Measurements from ENCODE around the gene ARPP19.

ARPP19 gene

GRCh38 chr15:52509500-52510245, 59.2 kb downstream of the ARPP19 start:
- DNase-seq, result no peak

DNA sequence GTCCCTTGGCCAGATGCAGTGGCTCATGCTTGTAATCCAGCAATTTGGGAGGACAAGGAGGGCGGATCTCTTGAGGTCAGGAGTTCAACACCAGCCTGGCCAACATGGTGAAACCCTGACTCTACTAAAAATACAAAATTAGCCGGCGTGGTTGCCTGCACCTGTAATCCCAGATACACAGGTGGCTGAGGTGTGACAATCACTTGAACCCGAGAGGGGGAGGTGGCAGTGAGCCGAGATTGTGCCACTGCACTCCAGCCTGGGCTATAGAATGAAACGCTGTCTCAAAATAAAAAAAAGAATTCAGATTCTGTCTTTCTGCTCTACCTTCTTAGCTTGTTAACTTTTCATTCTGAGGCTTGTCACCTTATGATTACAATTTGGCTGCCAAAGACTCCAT, 62.3 kb downstream of the ARPP19 start:
- DNase-seq, result no peak

DNA sequence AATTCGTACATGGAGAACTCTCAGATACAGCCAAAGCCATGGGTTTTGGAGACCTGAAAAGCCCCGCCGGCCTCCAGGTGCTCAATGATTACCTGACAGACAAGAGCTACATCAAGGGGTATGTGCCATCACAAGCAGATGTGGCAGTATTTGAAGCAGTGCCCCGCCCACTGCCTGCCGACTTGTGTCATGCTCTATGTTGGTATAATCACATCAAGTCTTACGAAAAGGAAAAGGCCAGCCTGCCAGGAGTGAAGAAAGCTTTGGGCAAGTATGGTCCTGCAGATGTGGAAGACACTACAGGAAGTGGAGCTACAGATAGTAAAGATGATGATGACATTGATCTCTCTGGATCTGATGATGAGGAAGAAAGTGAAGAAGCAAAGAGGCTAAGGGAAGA, 63.7 kb downstream of the ARPP19 start:
- no peak for DNase-seq

- no peak for DNase-seq
Observed at GRCh38 chr15:52503788-52504496, 64.9 kb downstream of the ARPP19 start.

GRCh38 chr15:52502608-52503007, 66.2 kb downstream of the ARPP19 start:
- no peak for DNase-seq

GRCh38 chr15:52499506-52499905, 69.3 kb downstream of the ARPP19 start:
- DNase-seq, result no peak

DNA sequence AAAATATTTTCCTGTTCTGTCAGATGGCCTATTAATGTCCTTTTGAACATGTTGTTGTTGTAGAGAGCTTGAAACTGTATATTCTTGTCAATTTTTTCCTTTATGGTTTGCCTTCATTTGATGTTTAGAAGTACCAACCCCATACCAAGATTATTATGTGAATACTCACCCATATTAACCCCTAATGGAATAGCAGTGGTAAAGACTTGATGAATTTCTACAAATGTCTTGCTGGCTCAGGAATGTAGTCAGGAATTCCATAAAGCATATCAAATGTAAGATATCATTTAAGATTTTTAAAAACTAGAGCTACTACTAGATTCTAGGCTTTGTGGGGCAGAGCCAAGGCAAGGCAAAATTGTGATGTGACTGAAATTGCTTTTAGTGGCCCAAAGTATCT, 70.1 kb downstream of the ARPP19 start:
- DNase-seq, result no peak

Data from CD4-positive, alpha-beta T cell treated with Interleukin-1 beta for 1 hour (primary cell).